H1 (cell line): Measurements from ENCODE around the gene RERG. TPM values are rescaled to one million over a fixed set of nuclear protein-coding genes. Genes with fewer than 3 reads are reported as not detected.

Experiments
- BRCA1 ChIP-seq: IDR thresholded peaks from 2 replicates; pipeline ENCODE4 v1.6.1; 2012; ENCODE audit warnings: low read depth, low read length, improper control_type of control experiment
- CREB1 ChIP-seq: IDR thresholded peaks from 2 replicates; pipeline ENCODE4 v1.6.1; 2012; ENCODE audit warnings: inconsistent platforms
- EGR1 ChIP-seq: IDR thresholded peaks from 2 replicates; pipeline ENCODE4 v1.6.1; 2011; ENCODE audit warnings: low read depth, low read length, borderline replicate concordance
- GABPA ChIP-seq: IDR thresholded peaks from 2 replicates; pipeline ENCODE4 v1.6.1; 2011; ENCODE audit warnings: mild to moderate bottlenecking, low read length, moderate library complexity, borderline replicate concordance; ENCODE audit not compliant: insufficient read depth
- HDAC6 ChIP-seq: IDR thresholded peaks from one replicate; pipeline ENCODE4 v1.7.1; 2012; ENCODE audit warnings: low read depth, mild to moderate bottlenecking, inconsistent platforms, low read length, moderate library complexity
- SIN3A ChIP-seq, 2 experiments: IDR thresholded peaks in 1 of 2; conservative IDR thresholded peaks in 1 of 2; 2 replicates each; pipeline ENCODE4 v1.6.1; 2011 to 2012; ENCODE audit warnings: low read length in 2 of 2, improper control_type of control experiment in 1 of 2, low read depth in 1 of 2, mild to moderate bottlenecking in 1 of 2
- SIX5 ChIP-seq: IDR thresholded peaks from 2 replicates; pipeline ENCODE4 v1.6.1; 2011; ENCODE audit warnings: mild to moderate bottlenecking, low read depth, low read length
- SP4 ChIP-seq: IDR thresholded peaks from 2 replicates; pipeline ENCODE4 v1.6.1; 2012; ENCODE audit warnings: low read length, inconsistent platforms
- polyA plus RNA-seq, 7 experiments: library from polyadenylated mRNA; depleted of rRNA in 3 of 7; stranded (reverse) in 5 of 7; unstranded in 2 of 7; fragments of >200 nt in 5 of 7; fragments of 200-250 nt in 2 of 7; gene quantifications; 1 replicate in 5 of 7; 2 replicates in 1 of 7; 4 replicates in 1 of 7; pipeline versions ENCODE4 v1.2.1 to v1.2.3, GENCODE V29; 2011 to 2013; ENCODE audit warnings: missing spikeins in 2 of 7, mixed read lengths in 2 of 7
- total RNA-seq: library from RNA; stranded (reverse); fragmentation: NEBNext Ultra II Directional; extraction: Animal tissue kit (Norgen Biotek cat#: 25700); gene quantifications from 2 replicates; pipeline ENCODE4 v1.2.1, GENCODE V29; 2021
- TF ChIP-seq, protein P1 (sequence below): fragments of 300-600 bp; sonication (generic); IDR thresholded peaks from 2 replicates; pipeline ENCODE4 v1.7.1; 2012; ENCODE audit warnings: low read length, moderate library complexity, mild to moderate bottlenecking, inconsistent platforms; ENCODE audit not compliant: insufficient replicate concordance
- TF ChIP-seq, protein P2 (sequence below): IDR thresholded peaks from 2 replicates; pipeline ENCODE4 v1.6.1; 2012; ENCODE audit warnings: low read length, inconsistent platforms

The RERG gene
- total and polyA plus RNA-seq, 2 of the 8 experiments (the other 6 are each of a cell fraction or from before 2014, with no cell fraction given), result 0.12 to 0.86 TPM

DNA sequence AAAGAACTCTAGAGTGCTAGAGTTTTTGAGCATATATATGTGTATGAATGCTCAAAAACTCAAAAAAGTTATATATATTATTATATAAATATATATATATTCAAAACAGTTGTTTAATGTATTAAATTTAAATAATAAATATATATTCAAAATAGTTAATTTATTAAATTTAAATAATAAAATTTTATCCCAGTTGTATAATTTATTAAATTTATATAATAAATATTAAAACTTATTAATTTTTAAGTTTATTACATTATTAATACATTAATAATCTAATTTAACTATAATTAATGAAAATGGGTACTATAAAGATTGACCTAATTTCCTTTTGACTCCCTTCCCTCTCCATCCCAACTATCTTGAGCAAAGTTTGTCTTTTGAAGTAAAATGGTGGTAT is 97.8 kb downstream of the RERG start (continued):
- TF ChIP-seq, protein P1, sequence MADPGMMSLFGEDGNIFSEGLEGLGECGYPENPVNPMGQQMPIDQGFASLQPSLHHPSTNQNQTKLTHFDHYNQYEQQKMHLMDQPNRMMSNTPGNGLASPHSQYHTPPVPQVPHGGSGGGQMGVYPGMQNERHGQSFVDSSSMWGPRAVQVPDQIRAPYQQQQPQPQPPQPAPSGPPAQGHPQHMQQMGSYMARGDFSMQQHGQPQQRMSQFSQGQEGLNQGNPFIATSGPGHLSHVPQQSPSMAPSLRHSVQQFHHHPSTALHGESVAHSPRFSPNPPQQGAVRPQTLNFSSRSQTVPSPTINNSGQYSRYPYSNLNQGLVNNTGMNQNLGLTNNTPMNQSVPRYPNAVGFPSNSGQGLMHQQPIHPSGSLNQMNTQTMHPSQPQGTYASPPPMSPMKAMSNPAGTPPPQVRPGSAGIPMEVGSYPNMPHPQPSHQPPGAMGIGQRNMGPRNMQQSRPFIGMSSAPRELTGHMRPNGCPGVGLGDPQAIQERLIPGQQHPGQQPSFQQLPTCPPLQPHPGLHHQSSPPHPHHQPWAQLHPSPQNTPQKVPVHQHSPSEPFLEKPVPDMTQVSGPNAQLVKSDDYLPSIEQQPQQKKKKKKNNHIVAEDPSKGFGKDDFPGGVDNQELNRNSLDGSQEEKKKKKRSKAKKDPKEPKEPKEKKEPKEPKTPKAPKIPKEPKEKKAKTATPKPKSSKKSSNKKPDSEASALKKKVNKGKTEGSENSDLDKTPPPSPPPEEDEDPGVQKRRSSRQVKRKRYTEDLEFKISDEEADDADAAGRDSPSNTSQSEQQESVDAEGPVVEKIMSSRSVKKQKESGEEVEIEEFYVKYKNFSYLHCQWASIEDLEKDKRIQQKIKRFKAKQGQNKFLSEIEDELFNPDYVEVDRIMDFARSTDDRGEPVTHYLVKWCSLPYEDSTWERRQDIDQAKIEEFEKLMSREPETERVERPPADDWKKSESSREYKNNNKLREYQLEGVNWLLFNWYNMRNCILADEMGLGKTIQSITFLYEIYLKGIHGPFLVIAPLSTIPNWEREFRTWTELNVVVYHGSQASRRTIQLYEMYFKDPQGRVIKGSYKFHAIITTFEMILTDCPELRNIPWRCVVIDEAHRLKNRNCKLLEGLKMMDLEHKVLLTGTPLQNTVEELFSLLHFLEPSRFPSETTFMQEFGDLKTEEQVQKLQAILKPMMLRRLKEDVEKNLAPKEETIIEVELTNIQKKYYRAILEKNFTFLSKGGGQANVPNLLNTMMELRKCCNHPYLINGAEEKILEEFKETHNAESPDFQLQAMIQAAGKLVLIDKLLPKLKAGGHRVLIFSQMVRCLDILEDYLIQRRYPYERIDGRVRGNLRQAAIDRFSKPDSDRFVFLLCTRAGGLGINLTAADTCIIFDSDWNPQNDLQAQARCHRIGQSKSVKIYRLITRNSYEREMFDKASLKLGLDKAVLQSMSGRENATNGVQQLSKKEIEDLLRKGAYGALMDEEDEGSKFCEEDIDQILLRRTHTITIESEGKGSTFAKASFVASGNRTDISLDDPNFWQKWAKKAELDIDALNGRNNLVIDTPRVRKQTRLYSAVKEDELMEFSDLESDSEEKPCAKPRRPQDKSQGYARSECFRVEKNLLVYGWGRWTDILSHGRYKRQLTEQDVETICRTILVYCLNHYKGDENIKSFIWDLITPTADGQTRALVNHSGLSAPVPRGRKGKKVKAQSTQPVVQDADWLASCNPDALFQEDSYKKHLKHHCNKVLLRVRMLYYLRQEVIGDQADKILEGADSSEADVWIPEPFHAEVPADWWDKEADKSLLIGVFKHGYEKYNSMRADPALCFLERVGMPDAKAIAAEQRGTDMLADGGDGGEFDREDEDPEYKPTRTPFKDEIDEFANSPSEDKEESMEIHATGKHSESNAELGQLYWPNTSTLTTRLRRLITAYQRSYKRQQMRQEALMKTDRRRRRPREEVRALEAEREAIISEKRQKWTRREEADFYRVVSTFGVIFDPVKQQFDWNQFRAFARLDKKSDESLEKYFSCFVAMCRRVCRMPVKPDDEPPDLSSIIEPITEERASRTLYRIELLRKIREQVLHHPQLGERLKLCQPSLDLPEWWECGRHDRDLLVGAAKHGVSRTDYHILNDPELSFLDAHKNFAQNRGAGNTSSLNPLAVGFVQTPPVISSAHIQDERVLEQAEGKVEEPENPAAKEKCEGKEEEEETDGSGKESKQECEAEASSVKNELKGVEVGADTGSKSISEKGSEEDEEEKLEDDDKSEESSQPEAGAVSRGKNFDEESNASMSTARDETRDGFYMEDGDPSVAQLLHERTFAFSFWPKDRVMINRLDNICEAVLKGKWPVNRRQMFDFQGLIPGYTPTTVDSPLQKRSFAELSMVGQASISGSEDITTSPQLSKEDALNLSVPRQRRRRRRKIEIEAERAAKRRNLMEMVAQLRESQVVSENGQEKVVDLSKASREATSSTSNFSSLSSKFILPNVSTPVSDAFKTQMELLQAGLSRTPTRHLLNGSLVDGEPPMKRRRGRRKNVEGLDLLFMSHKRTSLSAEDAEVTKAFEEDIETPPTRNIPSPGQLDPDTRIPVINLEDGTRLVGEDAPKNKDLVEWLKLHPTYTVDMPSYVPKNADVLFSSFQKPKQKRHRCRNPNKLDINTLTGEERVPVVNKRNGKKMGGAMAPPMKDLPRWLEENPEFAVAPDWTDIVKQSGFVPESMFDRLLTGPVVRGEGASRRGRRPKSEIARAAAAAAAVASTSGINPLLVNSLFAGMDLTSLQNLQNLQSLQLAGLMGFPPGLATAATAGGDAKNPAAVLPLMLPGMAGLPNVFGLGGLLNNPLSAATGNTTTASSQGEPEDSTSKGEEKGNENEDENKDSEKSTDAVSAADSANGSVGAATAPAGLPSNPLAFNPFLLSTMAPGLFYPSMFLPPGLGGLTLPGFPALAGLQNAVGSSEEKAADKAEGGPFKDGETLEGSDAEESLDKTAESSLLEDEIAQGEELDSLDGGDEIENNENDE, result no peak
- no peak for TF ChIP-seq SIX5
- no peak for TF ChIP-seq BRCA1
- no peak for TF ChIP-seq SP4
- no peak for TF ChIP-seq SIN3A (conservative IDR thresholded peaks at IDR 0.05 in 1 of 2, IDR thresholded peaks at IDR 0.05 in 1 of 2; ENCODE audit: low read depth in 1 of 2, low read length in 2 of 2)
- TF ChIP-seq HDAC6, result no peak
- no peak for TF ChIP-seq GABPA
- TF ChIP-seq, protein P2, sequence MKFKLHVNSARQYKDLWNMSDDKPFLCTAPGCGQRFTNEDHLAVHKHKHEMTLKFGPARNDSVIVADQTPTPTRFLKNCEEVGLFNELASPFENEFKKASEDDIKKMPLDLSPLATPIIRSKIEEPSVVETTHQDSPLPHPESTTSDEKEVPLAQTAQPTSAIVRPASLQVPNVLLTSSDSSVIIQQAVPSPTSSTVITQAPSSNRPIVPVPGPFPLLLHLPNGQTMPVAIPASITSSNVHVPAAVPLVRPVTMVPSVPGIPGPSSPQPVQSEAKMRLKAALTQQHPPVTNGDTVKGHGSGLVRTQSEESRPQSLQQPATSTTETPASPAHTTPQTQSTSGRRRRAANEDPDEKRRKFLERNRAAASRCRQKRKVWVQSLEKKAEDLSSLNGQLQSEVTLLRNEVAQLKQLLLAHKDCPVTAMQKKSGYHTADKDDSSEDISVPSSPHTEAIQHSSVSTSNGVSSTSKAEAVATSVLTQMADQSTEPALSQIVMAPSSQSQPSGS, result no peak
- TF ChIP-seq EGR1, result no peak
- TF ChIP-seq CREB1, result no peak
